Measurements from ENCODE around the gene KIF2C.

KIF2C gene

DNA sequence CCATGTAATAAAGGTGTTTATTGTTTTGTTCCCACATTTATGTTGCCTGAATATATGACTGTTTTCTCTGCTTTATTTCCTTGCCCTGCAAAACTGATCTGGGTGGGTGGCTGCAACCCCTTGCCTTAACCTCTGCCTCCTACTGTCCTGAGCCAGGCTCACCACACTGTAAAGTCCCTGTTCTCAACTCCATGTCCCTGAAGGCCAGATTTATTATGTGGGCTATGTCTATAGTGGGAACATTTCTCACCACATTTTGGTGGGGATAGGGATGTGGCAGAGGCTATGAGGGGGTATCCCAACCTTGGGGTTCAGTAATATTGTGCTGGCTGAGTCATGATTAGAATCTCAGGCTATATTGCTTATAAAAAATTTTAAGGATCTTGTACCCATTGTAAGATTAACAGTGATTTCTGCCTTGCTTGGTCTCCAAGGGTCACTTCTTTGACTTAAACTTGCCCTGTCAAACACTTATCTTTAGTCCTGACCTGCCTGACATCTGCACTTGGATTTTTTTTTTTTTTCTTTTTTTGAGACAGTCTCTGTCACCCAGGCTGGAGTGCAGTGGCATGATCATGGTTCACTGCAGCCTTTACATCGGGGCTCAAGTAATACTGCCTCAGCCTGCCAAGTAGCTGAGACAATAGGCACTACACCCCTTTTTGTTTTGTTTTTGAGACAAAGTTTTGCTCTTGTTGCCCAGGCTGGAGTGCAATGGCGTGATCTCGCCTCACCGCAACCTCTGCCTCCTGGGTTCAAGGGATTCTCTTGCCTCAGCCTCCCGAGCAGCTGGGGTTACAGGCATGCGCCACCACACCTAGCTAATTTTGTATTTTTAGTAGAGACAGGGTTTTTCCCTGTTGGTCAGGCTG is 39.3 kb downstream of the KIF2C start:
- Histone ChIP-seq H2AFZ (no peak overlapping the region), H3K27ac (no peak overlapping the region), H3K9me3 (ENCODE audit: control insufficient read depth, low read length) (no peaks in the 10 kb centered on the region), H3K27me3 (ENCODE audit: control insufficient read depth, insufficient read depth, low read length) (no peaks in the 10 kb centered on the region), H3K36me3 (ENCODE audit: control insufficient read depth, insufficient read depth, low read length) (no peaks in the 10 kb centered on the region), H3K9ac (no peak overlapping the region), H3K79me2 (no peaks in the 10 kb centered on the region), H3K4me1 (no peaks in the 10 kb centered on the region), H3K4me2 (ENCODE audit: low read length) (no peak overlapping the region), H3K4me3 (ENCODE audit: low read depth, low read length) (no peak overlapping the region)
- TF ChIP-seq CTCF (IDR thresholded peaks at IDR 0.05), result no peak

DNA sequence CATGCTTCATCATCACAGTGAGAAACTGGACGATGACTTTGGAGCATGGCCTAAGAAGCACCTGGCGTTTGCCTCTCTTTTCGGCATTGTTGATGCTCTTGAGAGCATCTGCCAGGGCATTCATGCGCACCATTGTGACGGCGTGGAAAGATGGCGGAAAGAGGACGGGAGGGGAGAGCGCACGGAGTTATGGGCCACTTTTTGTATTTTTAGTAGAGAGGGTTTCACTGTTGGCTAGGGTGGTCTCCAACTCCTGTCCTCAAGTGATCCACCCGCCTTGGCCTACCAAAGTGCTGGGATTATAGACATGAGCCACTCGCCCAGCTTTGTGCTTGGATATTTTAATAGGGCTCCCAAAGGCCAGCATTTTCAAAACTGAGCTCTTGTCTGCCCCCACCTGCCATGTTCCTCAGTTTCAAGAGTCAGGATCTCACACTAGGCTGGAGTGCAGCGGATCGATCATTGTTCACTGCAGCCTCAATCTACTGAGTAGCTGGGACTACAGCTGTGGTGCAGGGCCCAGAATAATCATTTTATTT is 41.0 kb downstream of the KIF2C start:
- H3K36me3 ChIP-seq (ENCODE audit: control insufficient read depth, insufficient read depth, low read length), result no peaks in the 10 kb centered on the region
- peaks cover 5% of the 10 kb centered on the region for H3K4me1 ChIP-seq
- no peaks in the 10 kb centered on the region for H3K9me3 ChIP-seq (ENCODE audit: control insufficient read depth, low read length)

DNA sequence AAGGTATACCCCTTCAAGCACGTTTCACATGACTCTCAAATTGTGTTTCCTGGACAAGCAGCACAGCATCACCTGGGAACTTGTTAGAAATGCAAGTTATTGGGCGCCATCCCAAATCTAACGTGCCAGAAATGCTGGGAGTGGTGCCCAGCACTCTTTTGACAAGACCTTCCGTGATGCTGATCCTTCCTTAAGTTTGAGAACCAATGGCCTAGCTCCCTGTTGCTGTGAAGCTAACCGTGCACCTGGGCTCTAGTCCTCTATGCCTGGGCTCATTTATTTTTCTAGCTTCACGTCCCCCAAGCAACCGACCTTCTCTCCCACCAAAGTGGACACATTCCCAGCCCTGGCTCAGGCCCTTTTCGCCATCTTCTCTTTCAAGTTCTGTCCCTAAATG is 44.1 kb downstream of the KIF2C start:
- H3K9ac ChIP-seq, result no peak overlapping the region
- H3K27me3 ChIP-seq (ENCODE audit: control insufficient read depth, insufficient read depth, low read length), result no peaks in the 10 kb centered on the region
- no peak overlapping the region for H3K4me2 ChIP-seq (ENCODE audit: low read length)
- H3K4me1 ChIP-seq, result peaks cover 5% of the 10 kb centered on the region
- H3K79me2 ChIP-seq, result no peaks in the 10 kb centered on the region
- no peak for TF ChIP-seq CTCF (IDR thresholded peaks at IDR 0.05)
- H3K27ac ChIP-seq, result no peak overlapping the region
- peak overlapping the region; percentile 85 for H2AFZ ChIP-seq
- no peaks in the 10 kb centered on the region for H3K36me3 ChIP-seq (ENCODE audit: control insufficient read depth, insufficient read depth, low read length)
- no peaks in the 10 kb centered on the region for H3K9me3 ChIP-seq (ENCODE audit: control insufficient read depth, low read length)
- no peak overlapping the region for H3K4me3 ChIP-seq (ENCODE audit: low read depth, low read length)

More for the DNA sequence above, 41.0 kb downstream of the KIF2C start:
- Histone ChIP-seq H3K4me2 (ENCODE audit: low read length) (no peak overlapping the region), H3K9ac (no peak overlapping the region), H3K27me3 (ENCODE audit: control insufficient read depth, insufficient read depth, low read length) (no peaks in the 10 kb centered on the region), H3K27ac (no peak overlapping the region), H3K79me2 (no peaks in the 10 kb centered on the region), H2AFZ (no peak overlapping the region), H3K4me3 (ENCODE audit: low read depth, low read length) (no peak overlapping the region)
- no peak for TF ChIP-seq CTCF (IDR thresholded peaks at IDR 0.05)

DNA sequence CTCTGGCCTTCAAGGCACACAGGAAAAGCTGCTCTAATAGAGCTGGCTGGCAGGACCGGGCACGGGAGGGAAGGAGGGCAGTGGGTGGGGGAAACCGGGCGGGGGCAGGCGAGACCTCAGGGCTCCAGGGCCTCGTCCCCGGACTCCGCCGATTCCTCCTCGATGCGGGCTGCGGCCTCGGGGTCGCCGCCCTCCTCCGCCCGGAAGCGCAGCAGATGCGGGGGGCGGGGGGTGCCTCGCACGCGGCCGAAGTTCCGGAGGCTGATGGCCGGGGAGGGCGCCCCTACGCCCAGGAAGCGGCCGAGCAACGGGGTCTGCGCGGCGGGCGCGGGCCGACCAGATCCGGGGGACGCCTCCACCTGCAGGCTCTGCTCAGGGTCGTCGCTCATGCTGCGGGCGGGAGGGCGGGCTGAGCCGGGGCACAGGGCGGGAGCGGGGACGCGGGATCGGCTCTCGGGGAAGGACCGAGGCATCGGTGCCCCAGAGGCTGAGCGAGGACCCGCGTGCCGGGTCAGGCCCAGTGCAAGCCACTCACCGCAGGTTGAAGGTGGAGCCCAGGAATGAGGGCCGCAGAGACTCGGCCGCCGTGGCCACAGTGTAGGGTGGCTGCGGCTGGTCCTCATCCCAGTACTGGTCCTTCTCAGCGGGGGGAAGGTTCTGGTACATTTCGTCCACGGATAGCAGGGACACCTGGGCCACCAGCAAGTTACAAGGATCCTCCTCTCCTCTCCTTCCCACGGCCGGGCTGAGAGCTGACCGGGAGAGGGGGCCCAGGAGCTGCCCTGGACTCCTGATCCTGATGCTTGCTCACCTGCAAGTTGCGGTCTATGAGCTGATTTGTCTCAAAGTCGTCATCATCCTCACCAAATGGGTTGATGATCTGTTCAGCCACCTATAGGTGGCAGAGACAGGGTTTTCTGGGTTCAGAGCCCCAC is 44.7 kb downstream of the KIF2C start:
- Histone ChIP-seq H3K9me3 (ENCODE audit: control insufficient read depth, low read length) (no peaks in the 10 kb centered on the region), H3K27me3 (ENCODE audit: control insufficient read depth, insufficient read depth, low read length) (no peaks in the 10 kb centered on the region), H3K4me2 (ENCODE audit: low read length) (no peak overlapping the region), H3K79me2 (no peaks in the 10 kb centered on the region), H3K9ac (no peak overlapping the region), H2AFZ (peak overlapping the region; percentile 85), H3K27ac (no peak overlapping the region), H3K4me3 (ENCODE audit: low read depth, low read length) (no peak overlapping the region), H3K36me3 (ENCODE audit: control insufficient read depth, insufficient read depth, low read length) (no peaks in the 10 kb centered on the region), H3K4me1 (peaks cover 5% of the 10 kb centered on the region)
- TF ChIP-seq CTCF (IDR thresholded peaks at IDR 0.05), result no peak

Measured in parathyroid adenoma (tissue), 2 donors.